Measurements from ENCODE around the gene WDR86.

WDR86 gene

GRCh38 chr7:151412318-151412717, 2.5 kb upstream of the WDR86 start:
- no peaks in the 10 kb centered on the region for H4K20me1 ChIP-seq (ENCODE audit: insufficient read depth, low read length)
- H3K27ac ChIP-seq (ENCODE audit: low read length), result no peak overlapping the region
- no peak overlapping the region for H2AFZ ChIP-seq (ENCODE audit: low read length)
- no peaks in the 10 kb centered on the region for H3K36me3 ChIP-seq (replicated peaks; ENCODE audit: insufficient read depth, low read length)
- TF ChIP-seq EZH2phosphoT487 (IDR thresholded peaks at IDR 0.05; ENCODE audit: low read length) (no peak), EZH2 (optimal IDR thresholded peaks at IDR 0.05; ENCODE audit: low read depth, low read length) (no peak), CTCF (IDR thresholded peaks at IDR 0.05; ENCODE audit: low read length) (no peak)
- H3F3A ChIP-seq (ENCODE audit: insufficient read depth, low read length), result no peaks in the 10 kb centered on the region
- no peak overlapping the region for H3K4me3 ChIP-seq (ENCODE audit: low read length)
- peaks cover 37% of the 10 kb centered on the region for H3K27me3 ChIP-seq (replicated peaks; ENCODE audit: insufficient read depth, low read length)
- DNase-seq, result no peak
- no peaks in the 10 kb centered on the region for H3K4me1 ChIP-seq (ENCODE audit: low read length)
- no peaks in the 10 kb centered on the region for H3K79me2 ChIP-seq (ENCODE audit: low read length)
- no peak overlapping the region for H3K4me2 ChIP-seq (ENCODE audit: low read depth, low read length)
- H3K9ac ChIP-seq (ENCODE audit: low read length), result no peak overlapping the region
- H3K9me2 ChIP-seq (replicated peaks; ENCODE audit: insufficient read depth, low read length), result no peaks in the 10 kb centered on the region
- no peaks in the 10 kb centered on the region for H3K9me3 ChIP-seq (replicated peaks; ENCODE audit: insufficient read depth, low read length)

- H3K9ac ChIP-seq (ENCODE audit: low read length), result no peak overlapping the region
Observed at GRCh38 chr7:151411551-151411950, 1.7 kb upstream of the WDR86 start.

GRCh38 chr7:151410405-151411390, 860 bp upstream of the WDR86 start:
- H3K4me1 ChIP-seq (ENCODE audit: low read length), result no peaks in the 10 kb centered on the region
- no peak overlapping the region for H3K27ac ChIP-seq (ENCODE audit: low read length)
- peaks cover 54% of the 10 kb centered on the region for H3K27me3 ChIP-seq (replicated peaks; ENCODE audit: insufficient read depth, low read length)
- no peaks in the 10 kb centered on the region for H3K9me2 ChIP-seq (replicated peaks; ENCODE audit: insufficient read depth, low read length)
- no peak overlapping the region for H3K9ac ChIP-seq (ENCODE audit: low read length)
- H3K4me2 ChIP-seq (ENCODE audit: low read depth, low read length), result no peak overlapping the region
- H4K20me1 ChIP-seq (ENCODE audit: insufficient read depth, low read length), result no peaks in the 10 kb centered on the region
- TF ChIP-seq CTCF (IDR thresholded peaks at IDR 0.05; ENCODE audit: low read length) (no peak), EZH2 (optimal IDR thresholded peaks at IDR 0.05; ENCODE audit: low read depth, low read length) (no peak), EZH2phosphoT487 (IDR thresholded peaks at IDR 0.05; ENCODE audit: low read length) (no peak)
- no peaks in the 10 kb centered on the region for H3F3A ChIP-seq (ENCODE audit: insufficient read depth, low read length)
- no peak for DNase-seq
- H3K9me3 ChIP-seq (replicated peaks; ENCODE audit: insufficient read depth, low read length), result no peaks in the 10 kb centered on the region
- no peaks in the 10 kb centered on the region for H3K36me3 ChIP-seq (replicated peaks; ENCODE audit: insufficient read depth, low read length)
- H3K79me2 ChIP-seq (ENCODE audit: low read length), result no peaks in the 10 kb centered on the region
- H3K4me3 ChIP-seq (ENCODE audit: low read length), result no peak overlapping the region
- H2AFZ ChIP-seq (ENCODE audit: low read length), result no peak overlapping the region

More at GRCh38 chr7:151411551-151411950, 1.7 kb upstream of the WDR86 start:
- Histone ChIP-seq H3K27me3 (replicated peaks; ENCODE audit: insufficient read depth, low read length) (peaks cover 45% of the 10 kb centered on the region), H3K36me3 (replicated peaks; ENCODE audit: insufficient read depth, low read length) (no peaks in the 10 kb centered on the region), H3K4me2 (ENCODE audit: low read depth, low read length) (no peak overlapping the region), H3K4me3 (ENCODE audit: low read length) (no peak overlapping the region), H3K9me2 (replicated peaks; ENCODE audit: insufficient read depth, low read length) (no peaks in the 10 kb centered on the region), H3F3A (ENCODE audit: insufficient read depth, low read length) (no peaks in the 10 kb centered on the region), H3K79me2 (ENCODE audit: low read length) (no peaks in the 10 kb centered on the region), H2AFZ (ENCODE audit: low read length) (no peak overlapping the region), H3K27ac (ENCODE audit: low read length) (no peak overlapping the region), H3K4me1 (ENCODE audit: low read length) (no peaks in the 10 kb centered on the region), H4K20me1 (ENCODE audit: insufficient read depth, low read length) (no peaks in the 10 kb centered on the region), H3K9me3 (replicated peaks; ENCODE audit: insufficient read depth, low read length) (no peaks in the 10 kb centered on the region)
- no peak for TF ChIP-seq EZH2 (optimal IDR thresholded peaks at IDR 0.05; ENCODE audit: low read depth, low read length)
- TF ChIP-seq EZH2phosphoT487 (IDR thresholded peaks at IDR 0.05; ENCODE audit: low read length), result no peak
- no peak for TF ChIP-seq CTCF (IDR thresholded peaks at IDR 0.05; ENCODE audit: low read length)
- no peak for DNase-seq

Data from MM.1S (cell line).